ENCODE data around the gene HSH2D.

Gene HSH2D

DNA sequence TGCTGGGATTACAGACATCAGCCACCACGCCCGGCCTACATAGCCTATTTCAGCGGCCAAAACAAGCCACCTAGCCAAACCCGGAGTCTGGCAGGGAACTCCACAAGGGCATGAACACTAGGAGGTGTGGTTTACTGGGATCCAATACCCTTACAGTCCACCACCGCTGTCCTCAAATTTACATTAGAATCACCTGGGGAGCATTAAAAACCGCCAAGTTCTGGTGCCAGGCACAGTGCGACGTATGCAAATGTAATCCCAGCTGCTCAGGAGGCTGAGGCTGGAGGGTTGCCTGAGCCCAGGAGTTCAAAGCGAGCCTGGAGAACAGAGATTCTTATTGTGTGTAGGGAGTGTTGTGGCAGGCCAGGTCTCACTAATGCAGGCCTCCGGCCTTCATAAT, 50.0 kb downstream of the HSH2D start:
- no peak for DNase-seq (ENCODE audit: low read depth in 2 of 2)

DNA sequence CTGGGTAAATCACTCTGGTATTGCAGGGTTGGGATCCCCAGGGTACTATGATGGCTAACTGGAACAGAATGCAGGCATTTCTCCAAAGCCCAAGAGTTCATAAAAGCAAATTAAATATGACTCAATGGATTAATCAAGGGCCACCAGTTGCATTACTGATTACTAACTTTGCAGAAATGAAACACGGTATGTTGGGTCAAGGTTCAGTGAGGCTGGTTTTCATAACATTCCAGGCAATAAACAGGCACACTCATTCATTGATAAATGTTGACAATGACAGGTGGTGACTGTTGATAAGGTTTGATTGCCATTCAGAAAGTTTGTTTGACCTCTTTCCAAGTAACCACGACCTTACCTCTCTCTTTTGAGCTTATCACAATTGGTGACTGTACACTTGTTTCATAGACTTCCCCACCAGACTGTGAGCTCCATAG, 53.7 kb downstream of the HSH2D start:
- no peak for DNase-seq (ENCODE audit: low read depth in 2 of 2)

DNA sequence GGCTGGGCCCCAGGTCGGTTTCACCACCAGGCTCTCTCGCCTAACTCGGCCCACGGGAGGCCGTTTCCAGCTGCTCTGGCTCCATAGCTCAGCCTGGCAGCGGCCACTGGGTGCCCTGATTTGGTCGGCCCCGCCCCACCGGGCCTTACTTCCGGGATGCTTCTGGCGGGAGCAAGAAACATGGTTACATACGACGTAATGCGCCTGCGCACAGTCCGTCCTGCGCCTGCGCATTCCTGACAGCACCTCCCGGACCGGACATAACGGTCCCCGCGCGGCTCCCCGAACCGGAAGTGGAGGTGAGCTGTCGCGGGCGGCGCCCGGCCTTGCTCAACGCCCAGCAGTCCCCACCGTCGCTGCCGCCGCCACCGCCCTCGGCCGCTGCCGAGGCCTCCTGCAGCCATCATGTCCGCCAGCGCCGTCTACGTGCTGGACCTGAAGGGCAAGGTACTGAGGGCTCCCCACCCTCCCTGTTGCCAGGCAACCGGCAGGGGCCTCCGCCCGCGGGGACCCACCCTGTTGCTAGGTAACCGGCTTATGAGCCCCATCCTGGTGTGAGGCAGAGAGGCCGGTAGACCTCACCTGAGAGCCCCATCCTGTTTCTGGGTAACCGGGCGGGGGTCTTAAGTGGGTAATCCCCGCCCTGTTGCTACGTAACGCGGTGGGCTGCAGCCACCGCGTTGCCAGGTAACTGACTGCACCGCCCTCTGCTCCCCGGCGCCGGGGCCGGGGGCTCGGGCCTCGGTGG, 54.3 kb downstream of the HSH2D start, which contains the start of gene AP1M1:
Gene AP1M1 (plus strand): TSS at position 290 of the 748 bp plus-strand sequence. CDS start 116 bp downstream, at position 406.
- peak; percentile 97 to 98 for DNase-seq (ENCODE audit: low read depth in 2 of 2)

DNA sequence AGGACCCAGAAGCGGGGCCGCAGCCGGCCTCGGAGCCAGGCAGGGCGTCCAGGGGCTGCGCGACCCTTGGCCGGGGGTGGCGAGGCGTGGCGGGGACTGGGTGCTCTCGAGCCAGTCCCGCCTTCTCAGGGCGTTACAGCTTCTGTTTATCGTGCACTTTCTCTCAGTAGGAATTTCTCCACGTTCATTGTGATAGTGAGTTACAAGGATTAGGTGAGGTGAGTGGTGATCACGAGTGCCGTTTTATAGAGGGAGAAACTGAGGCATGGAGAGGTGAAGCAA, 54.8 kb downstream of the HSH2D start:
- DNase-seq (ENCODE audit: low read depth in 2 of 2) = no peak

DNA sequence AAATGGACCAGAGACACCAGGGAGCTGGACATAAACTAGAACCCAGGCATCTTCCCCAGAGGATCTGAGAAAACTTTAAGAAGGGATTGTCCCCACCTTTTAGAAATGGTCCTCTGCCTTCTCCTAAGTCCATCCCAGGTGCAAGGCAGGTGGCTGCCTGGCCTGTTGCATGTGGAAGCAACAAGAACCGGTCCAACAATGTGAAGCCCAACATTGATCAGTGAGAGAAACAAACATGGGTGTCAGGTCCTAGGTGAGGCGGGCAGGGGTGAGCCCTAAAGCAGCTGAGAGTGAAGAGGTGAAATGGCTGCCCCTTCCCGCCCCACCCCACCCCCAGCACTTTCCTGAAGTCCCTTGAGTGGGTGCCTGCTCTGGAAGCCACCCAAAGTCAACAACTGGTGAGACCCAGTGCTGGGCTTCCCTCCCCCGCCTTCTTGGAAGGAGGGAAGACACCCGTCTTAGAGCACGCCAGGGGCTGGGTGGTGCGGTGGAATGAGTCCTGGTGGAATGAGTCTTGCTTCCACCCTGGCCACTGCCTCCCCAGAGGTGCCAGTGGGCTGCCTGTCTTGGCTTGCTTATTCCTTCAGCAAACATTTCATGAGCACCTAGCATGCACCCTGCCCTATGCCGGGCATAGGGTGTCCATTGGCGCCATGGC, 55.9 kb downstream of the HSH2D start:
- DNase-seq (ENCODE audit: low read depth in 2 of 2) = no peak

DNA sequence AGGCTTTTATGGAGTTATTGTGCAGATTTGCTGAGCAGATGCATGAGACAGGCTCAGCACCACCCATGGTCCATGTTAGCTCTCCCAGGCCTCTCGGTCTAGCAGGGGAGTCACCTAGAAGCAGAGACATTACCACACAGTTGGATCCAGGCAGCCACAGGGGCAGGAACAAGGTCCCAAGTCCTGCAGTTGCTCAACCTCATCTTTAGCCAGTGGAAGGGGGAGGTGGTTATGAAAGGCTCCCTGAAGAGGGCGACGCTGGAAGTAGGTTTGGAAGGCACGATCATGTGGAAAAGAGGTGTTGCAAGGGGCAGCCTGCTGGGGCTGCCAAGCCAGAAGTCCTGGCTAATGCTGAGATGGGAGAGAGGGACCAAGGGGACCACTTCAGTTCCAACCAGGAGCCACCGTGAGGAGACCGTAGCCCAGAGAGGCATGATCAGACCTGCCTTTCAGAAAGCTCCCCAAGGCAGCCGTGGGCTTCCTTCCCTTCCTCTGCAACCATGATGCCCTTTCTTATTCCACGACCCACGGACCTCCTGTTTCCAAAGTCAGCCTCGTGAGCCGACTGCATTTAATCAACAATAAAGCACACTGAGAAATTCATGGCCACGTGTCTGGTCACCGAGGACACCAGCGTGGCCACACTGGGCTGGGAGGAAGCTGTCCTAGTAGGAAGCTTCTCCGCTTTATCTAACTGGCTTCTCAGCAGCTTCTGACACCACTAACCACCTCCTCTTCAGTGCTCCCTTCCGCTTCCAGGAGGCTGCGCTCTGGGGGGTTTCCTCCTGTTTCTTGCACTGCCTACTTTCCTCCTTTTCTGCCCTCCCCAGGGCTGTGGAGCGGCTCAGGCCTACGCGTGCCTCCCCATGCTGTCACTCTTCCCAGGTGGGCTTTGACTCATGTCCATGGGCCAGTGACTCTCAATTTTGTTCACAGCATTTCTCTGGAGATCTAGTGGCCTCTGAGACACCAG, 56.8 kb downstream of the HSH2D start:
- no peak for DNase-seq (ENCODE audit: low read depth in 2 of 2)

DNA sequence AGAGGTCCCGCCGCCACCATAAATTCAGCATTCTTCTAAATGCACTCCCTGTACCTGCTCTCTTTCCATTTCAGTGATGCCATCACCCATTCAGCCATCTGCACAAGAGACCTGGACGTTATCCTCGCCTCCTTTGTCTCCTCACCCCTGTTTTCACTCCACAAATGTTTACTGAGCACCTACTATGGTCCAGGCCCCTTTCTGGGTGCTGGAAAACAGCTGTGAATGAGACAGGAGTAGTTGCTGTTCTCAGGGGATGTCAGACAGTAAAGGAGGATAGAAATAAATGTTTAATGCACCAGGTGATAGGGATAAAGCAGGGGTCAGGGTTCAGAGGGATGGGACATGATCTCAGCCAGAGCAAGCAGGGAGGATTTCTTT, 57.5 kb downstream of the HSH2D start:
- DNase-seq (ENCODE audit: low read depth in 2 of 2) = no peak

DNA sequence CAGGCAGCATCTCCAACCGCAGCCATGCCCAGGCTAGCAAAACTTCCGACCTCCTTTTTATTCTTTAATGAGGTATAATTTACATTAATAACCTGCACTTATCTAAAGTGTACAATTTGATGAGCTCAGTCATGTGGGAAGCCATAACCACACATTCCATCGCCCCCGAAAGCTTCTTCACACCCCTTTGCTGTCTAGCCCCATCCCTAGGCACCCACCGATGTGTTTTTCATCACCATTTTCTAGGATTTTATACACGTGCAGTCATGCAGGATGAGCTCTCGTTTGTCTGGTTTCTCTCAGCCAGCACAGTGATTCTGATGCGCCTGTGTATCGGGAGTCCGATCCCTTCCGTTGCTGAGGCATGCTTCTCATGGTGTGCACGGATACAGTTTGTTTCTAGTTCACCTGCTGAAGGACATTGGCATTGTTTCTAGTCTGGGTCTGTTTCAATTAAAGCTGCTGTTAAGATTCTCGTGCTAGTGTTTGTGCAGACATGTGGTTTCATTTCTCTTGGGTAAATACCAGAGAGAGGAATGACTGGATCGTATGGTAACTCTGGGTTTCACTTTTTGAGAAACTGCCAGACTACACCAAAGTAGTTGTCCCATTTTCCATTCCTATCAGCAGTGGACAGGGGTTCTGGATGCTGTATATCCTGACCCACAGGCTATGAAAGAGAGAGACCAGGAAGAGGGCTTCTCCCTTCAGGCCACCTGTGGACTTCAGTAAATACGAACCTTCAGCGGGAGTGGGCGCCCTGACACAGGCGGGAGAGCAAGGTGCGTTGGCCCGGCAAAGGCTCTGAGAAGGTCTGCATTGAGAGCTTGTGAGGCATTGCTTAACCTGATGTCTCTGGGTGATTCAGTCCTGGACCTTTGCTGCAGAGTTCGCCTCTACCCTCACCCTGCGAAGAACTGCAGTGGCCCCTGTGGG, 59.1 kb downstream of the HSH2D start:
- no peak for DNase-seq (ENCODE audit: low read depth in 2 of 2)

DNA sequence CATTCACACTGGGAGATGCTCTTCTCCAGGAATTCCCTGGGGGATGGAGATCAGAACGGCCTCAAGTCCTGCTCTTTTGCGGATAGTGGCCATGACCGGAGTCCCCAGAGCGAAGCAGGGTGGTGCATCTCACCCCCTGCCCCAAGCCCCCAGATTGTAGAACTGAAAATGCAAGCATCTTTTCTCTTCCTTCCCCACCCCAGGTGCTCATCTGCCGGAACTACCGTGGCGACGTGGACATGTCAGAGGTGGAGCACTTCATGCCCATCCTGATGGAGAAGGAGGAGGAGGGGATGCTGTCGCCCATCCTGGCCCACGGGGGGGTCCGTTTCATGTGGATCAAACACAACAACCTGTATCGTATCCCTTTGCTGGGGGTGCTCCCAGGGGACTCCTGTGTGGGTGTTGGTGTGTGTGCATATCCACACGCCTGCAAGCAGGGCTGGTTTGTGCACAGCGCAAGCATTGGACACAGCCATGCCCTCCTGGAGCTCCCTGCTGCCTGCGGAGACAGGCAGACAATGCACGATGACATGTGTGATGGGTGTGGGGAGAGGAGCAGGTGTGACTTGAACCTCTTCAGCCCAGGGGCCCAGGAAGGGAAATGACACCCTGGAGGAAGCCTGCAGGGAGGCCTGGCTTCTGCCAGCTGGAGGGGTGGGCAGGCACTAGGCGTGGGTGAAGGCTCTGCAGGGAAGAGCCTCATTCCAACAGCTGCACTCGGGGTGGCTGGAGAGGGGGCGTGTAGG, 59.9 kb downstream of the HSH2D start:
- DNase-seq (ENCODE audit: low read depth in 2 of 2) = no peak

DNA sequence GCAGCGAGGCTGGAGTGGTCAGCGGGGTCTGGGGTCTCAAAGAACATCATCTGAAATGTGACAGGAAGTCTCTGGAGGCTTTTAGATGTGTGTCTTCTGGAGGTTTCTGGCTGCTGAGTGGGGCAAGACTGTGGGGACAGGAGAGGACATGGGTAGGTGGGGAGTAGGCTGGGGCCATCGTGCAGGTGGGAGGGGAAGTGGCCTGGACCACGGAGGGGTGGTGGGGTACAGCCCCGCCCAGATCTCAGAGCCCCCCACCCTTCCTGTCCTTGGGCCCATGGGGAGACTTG, 60.5 kb downstream of the HSH2D start:
- DNase-seq (ENCODE audit: low read depth in 2 of 2) = no peak

DNA sequence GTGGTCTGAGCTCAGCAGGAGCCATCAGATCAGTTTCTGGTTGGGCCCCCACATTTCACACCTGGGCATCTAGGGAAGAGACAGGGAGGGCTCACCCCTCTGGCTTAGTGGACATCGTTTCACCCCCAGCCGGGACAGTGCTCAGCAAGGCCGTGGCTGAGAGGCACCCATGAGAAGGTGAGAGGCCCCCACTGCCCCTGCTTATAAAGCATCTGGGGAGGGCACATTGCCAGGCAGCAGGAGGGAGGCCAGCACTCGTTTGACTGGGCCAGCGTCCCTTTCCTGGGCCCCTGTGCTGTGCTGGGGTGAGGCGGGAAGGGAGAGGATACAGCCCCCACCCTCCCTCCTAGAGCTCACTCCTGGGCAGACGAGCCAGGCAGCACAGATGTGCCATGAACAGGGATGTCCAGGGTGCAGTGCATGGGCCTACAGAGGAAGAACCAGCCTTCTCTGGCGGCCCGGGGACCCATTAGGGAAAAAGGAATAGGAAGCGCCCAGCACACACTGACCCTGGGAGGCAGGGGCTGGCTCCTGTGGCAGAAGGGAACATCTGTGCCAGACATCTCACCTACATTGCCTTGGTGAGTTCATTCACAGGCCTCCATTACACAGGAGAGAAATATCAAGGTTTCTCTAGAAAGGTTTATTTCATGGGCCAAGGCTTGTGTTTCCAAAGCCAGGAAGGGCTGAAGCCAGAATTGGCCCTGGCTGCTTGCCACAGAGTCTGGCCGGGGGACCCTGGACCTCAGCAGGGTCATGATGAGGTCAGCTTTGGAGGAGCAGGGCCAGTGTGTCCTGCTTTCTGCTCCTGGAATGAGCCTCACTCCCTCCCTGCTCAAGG, 61.9 kb downstream of the HSH2D start:
- no peak for DNase-seq (ENCODE audit: low read depth in 2 of 2)

DNA sequence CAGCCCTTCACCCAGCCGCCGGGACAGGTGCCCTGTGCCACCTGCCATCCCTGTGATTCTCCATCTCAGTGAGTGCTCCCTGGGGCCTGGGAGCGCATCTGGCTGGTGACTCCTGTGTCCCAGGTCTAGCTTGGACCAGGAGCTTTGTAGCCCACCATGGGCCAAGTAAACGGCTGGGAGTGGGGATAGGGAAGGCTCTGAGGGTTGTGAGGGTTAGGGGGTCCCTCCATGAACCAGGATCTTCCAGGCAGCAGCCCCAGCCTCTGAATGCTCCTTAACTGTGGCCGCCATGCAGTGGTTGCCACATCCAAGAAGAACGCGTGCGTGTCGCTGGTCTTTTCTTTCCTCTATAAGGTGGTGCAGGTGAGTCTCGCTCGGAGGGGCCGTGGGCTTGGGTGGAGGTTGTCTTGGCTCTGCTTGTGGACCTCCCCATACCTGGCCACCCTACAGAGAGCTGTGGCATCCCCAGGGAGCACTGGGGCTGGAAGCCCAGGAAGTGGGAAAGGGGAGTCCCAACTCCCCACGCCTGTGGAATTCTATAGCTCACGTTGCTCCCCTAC, 62.6 kb downstream of the HSH2D start:
- no peak for DNase-seq (ENCODE audit: low read depth in 2 of 2)

DNA sequence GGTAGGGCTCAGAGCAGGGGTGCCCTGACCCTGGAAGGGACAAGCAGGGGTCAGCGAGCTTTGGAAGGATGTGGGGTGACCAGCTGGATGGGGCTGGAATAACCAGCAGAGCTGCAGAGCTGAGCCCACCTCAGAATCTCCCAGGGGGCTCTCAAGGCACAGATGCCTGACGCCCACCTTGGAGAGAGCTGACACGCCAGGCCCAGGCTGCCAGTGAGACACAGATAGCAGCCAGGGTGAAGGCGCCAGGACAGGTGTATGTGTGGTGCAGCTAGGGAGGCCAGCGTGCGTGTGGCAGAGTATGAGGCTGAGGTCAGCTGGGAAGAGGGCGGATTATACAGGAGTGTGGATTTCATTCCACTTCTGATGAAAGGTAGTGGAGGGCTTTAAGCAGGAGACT, 63.2 kb downstream of the HSH2D start:
- DNase-seq (ENCODE audit: low read depth in 2 of 2) = no peak

DNA sequence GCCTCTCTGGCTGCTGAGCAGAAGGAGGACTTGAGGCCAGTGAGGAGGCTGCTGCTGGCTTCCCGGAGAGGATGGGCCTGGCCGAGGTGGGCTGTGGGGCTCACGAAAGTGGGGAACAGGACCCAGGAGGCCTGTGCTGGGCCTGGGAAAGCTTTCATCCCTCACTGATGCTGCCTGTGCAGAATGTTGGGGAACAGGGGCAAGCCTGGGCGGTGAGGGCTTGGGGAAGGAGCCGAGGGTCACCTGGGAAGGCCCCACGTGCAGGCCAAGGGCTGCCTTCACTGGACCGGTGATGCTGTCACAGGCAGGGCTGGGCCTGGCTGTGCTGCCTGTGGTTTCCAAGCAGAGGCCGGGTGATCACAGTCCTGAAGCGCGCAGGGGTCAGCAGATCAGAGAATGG, 63.6 kb downstream of the HSH2D start:
- DNase-seq (ENCODE audit: low read depth in 2 of 2) = no peak

DNA sequence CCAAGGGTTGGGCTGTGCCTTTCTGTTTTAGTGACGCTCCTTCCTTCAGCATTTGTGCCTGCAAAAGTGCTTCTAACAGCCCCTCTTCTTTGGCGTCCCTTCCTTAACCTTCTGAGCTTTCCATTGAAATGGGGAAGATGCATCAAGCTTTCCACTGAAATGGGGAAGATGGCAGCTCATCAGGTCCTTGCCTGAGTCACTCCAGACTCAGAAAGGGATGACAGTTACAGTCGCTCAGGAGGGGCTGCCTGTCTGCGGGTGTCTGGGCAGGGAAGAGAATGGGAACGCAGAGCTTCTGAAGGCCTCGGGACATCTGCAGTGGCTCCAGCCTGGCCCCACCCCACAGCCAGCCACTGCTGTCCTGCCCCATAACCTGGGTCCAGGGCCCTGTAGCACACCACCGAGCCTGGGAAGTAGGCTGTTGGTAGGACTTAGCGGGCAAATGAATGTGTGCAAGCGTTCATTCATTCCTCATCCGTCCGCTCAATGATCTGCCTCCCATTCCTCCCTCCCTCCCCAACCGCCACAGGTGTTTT, 64.1 kb downstream of the HSH2D start:
- no peak for DNase-seq (ENCODE audit: low read depth in 2 of 2)

All from stimulated activated CD4-positive, alpha-beta T cell treated with anti-CD3 and anti-CD28 coated beads, Interleukin-1b, Interleukin-23, amount 100 ng/mL, for 1 hour (primary cell).